ENCODE data around the gene C3AR1. TPM values are rescaled to one million over a fixed set of nuclear protein-coding genes. Genes with fewer than 3 reads are reported as not detected.
A peak's percentile ranks its signal among the peaks of the same experiment; 100 is the strongest.

Gene C3AR1
- total and polyA plus RNA-seq, 2 of the 13 experiments (the other 11 are each of a cell fraction or from before 2014, with no cell fraction given), result not detected

- under 1% methylated on average over 22 of the region's 27 CpGs for WGBS (ENCODE audit: low lambda C conversion rate)
- CTCF ChIA-PET (ENCODE audit: low intra/inter-chr PET ratio, low total read pairs), result no interaction called here
- intact Hi-C loops (cut with micrococcal nuclease; ENCODE audit: unreplicated experiment), result no loop called here
- Histone ChIP-seq H3K9me3 (ENCODE audit: low read length) (no peaks in the 10 kb centered on the region), H3K79me2 (ENCODE audit: insufficient read depth, low read length) (no peaks in the 10 kb centered on the region), H3K4me2 (ENCODE audit: low read depth, low read length) (peak overlapping the region; percentile 84), H3K4me3 (replicated peaks in 1 of 3; ENCODE audit: insufficient read depth in 1 of 3, low read depth in 2 of 3, low read length in 3 of 3) (peak overlapping the region; percentile 56 to 72 (median 62)), H3K36me3 (replicated peaks in 1 of 2; ENCODE audit: control insufficient read depth in 1 of 2, insufficient read depth in 2 of 2, low read length in 2 of 2) (no peaks in the 10 kb centered on the region), H3K4me1 (ENCODE audit: insufficient read depth, low read length) (peaks cover 15% of the 10 kb centered on the region), H3K9ac (ENCODE audit: insufficient read depth, low read depth, low read length) (peak overlapping the region; percentile 70), H2AFZ (ENCODE audit: low read length) (peak overlapping the region; percentile 96), H4K20me1 (ENCODE audit: insufficient read depth, low read length) (no peaks in the 10 kb centered on the region), H3K27me3 (ENCODE audit: control insufficient read depth in 1 of 2, insufficient read depth in 2 of 2, low read length in 2 of 2) (no peaks in the 10 kb centered on the region), H3K27ac (ENCODE audit: extremely low read length, insufficient read depth, low read length) (peak overlapping the region; percentile 92)
- BruUV-seq (replicated peaks), result no TSS peak
- peak; percentile 99 for FAIRE-seq
- in situ Hi-C loops (cut with HindIII; ENCODE audit: extremely low pct_ligation_motif_present, low pct_unique_long_range_greater_than_20kb), result no loop called here
- DNase-seq (ENCODE audit: low spot score), result peak; percentile 98
- peak; percentile 98 for ATAC-seq
- POLR2A ChIA-PET, result no interaction called here
- TF ChIP-seq ZNF589 (CRISPR knock-in tag; conservative IDR thresholded peaks at IDR 0.05) (no peak), ZNF674 (CRISPR knock-in tag; IDR thresholded peaks at IDR 0.05; ENCODE audit: low read depth) (no peak), ZNF414 (CRISPR knock-in tag; IDR thresholded peaks at IDR 0.05) (no peak; the same call in 1 of the 2 replicates), RBM39 (IDR thresholded peaks at IDR 0.05; ENCODE audit: low read depth, low read length, poor library complexity, severe bottlenecking) (no peak), ZBTB14 (CRISPR knock-in tag; IDR thresholded peaks at IDR 0.05) (no peak), ZBTB43 (CRISPR knock-in tag; conservative IDR thresholded peaks at IDR 0.05) (no peak), HNRNPLL (IDR thresholded peaks at IDR 0.05; ENCODE audit: low read depth, low read length, poor library complexity, severe bottlenecking) (no peak), LBX2 (CRISPR knock-in tag; IDR thresholded peaks at IDR 0.05; ENCODE audit: borderline replicate concordance) (no peak), ZBED4 (CRISPR knock-in tag; IDR thresholded peaks at IDR 0.05; ENCODE audit: borderline replicate concordance) (no peak), ZNF34 (CRISPR knock-in tag; IDR thresholded peaks at IDR 0.05; ENCODE audit: borderline replicate concordance) (no peak), THAP9 (CRISPR knock-in tag; IDR thresholded peaks at IDR 0.05; ENCODE audit: borderline replicate concordance) (no peak), ZNF235 (CRISPR knock-in tag; IDR thresholded peaks at IDR 0.05; ENCODE audit: borderline replicate concordance) (no peak)
Measured at GRCh38 chr12:8026291-8026900, 39.8 kb downstream of the C3AR1 start.

All from HepG2 (cell line).